22Rv1 (cell line): ENCODE measurements around the gene NCKAP5.

Experiments
- H3K27ac ChIP-seq: fragments of 450-650 bp; 2 replicates; pipeline ENCODE4 v1.5.1; 2017
- CTCF ChIP-seq: fragments of 450-650 bp; IDR thresholded peaks from 2 replicates; pipeline ENCODE4 v1.5.1; 2017; ENCODE audit warnings: mild to moderate bottlenecking
- ZFX ChIP-seq: fragments of 450-650 bp; IDR thresholded peaks from 2 replicates; pipeline ENCODE4 v1.6.1; 2017; ENCODE audit warnings: antibody characterized with exemption, borderline replicate concordance

NCKAP5 gene

DNA sequence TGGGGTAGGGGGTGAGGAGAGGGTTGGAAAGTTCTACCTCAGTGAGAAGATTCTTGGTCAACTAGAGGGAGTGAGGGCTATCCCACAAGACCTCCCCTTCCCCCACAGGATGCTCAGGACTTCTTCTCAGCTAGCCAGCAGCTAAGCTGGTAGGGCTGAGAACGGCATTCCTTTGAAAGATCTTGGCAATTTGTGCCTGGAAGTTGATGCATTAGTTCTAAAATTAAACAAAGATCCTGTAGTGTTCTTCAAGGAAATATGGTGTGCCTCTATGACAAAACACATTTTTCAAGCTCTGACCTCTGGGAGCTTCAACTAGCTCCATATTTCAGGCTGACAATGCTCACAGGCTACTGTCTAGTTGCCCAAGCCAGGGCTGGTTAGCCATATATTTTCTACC is 900.6 kb downstream of the NCKAP5 start:
- no peak for TF ChIP-seq ZFX
- TF ChIP-seq CTCF = no peak
- H3K27ac ChIP-seq = no peak overlapping the region

DNA sequence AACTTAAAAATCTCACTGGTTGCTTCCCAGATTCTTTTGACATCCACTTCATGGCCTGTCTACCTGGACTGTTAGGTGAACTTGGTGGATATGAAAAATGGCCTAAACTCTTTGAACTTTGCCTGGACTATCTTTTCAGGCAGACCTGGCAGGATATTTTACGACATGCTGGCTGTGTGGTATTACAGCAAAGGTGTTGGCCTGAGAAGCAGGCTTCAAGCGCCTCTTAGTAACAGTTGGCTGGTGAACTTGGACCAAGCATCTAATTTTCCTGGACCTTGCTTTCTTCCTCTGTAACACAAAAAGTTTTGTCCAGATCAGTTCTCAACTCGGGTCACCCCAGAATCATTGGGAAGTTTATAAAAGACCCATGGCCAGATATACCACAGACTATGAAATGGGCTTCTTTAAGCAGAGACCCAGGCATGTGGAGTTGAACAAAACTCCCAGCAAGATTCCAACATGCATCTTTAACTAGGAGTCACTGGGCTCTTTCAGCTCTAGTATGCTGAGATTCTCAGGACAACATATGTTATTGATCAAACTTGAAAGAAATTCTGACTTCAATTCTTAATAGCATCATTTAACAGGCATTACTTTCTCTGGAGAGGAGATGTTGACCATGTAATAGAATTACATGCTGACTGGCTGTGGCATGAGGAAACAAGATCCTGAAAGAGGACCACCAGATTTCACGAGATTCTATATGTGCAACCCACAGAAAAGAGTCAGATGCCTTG is 902.7 kb downstream of the NCKAP5 start:
- no peak overlapping the region for H3K27ac ChIP-seq
- TF ChIP-seq CTCF = no peak
- no peak for TF ChIP-seq ZFX

DNA sequence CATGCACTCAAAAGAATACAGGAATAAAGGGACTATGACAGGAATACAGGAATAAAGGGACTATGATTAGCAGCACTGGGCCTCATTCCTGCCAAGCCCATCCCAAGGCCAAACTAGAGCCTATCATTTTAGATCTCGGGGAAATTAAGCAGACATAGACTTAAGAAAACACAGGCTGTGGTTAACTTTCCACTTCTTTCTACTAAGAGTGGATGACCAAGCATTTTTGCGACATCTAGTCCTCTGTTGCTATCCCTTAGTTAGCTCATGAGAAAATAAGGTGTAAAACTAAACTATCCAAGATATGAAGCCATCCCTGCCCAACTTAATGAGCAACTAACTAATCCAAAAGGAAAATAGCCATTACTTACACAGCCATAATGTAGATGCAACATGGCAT is 904.2 kb downstream of the NCKAP5 start:
- TF ChIP-seq CTCF (no peak), ZFX (no peak)
- H3K27ac ChIP-seq = no peak overlapping the region

- TF ChIP-seq CTCF = no peak
- no peak for TF ChIP-seq ZFX
- no peak overlapping the region for H3K27ac ChIP-seq
Observed at GRCh38 chr2:132662732-132663131, 905.5 kb downstream of the NCKAP5 start.

- no peak for TF ChIP-seq ZFX
- no peak for TF ChIP-seq CTCF
- no peak overlapping the region for H3K27ac ChIP-seq
Observed at GRCh38 chr2:132659331-132659730, 908.9 kb downstream of the NCKAP5 start.

- TF ChIP-seq CTCF = no peak
- TF ChIP-seq ZFX = no peak
- no peak overlapping the region for H3K27ac ChIP-seq
Observed at GRCh38 chr2:132656266-132656975, 911.8 kb downstream of the NCKAP5 start.

GRCh38 chr2:132654968-132655367 is 913.3 kb downstream of the NCKAP5 start:
- H3K27ac ChIP-seq = no peak overlapping the region
- TF ChIP-seq CTCF (no peak), ZFX (no peak)
